HEK293 (cell line): Measurements from ENCODE around the gene RBM22.

Experiments used
- HOXC10 ChIP-seq: sonication (generic); formaldehyde crosslinking; IDR thresholded peaks from 2 replicates; pipeline ENCODE4 v1.8.1; 2023; ENCODE audit warnings: mild to moderate bottlenecking, missing genetic modification reagents
- KLF10 ChIP-seq: fragments of 450-650 bp; IDR thresholded peaks from 2 replicates; pipeline ENCODE4 v1.5.1; 2018; ENCODE audit warnings: missing biosample characterization, mild to moderate bottlenecking, missing genetic modification characterization
- MYNN ChIP-seq: fragments of 450-650 bp; formaldehyde crosslinking; IDR thresholded peaks from 2 replicates; pipeline ENCODE4 v1.5.1; 2016; ENCODE audit warnings: missing biosample characterization, missing genetic modification characterization, borderline replicate concordance
- ZNF274 ChIP-seq, 2 experiments: fragments of 200-500 bp in 1 of 2; fragments of 450-650 bp in 1 of 2; sonication (Bioruptor generic) in 1 of 2; formaldehyde crosslinking in 1 of 2; IDR thresholded peaks; 2 replicates each; pipeline versions ENCODE4 v1.5.1 to v1.6.1; 2014 to 2016; ENCODE audit warnings: borderline replicate concordance in 1 of 2, inconsistent platforms in 1 of 2, low read length in 1 of 2, missing biosample characterization in 1 of 2, missing genetic modification characterization in 1 of 2
- ZNF529 ChIP-seq: fragments of 450-650 bp; formaldehyde crosslinking; IDR thresholded peaks from 2 replicates; pipeline ENCODE4 v1.5.1; 2017; ENCODE audit warnings: missing genetic modification characterization, missing biosample characterization; ENCODE audit not compliant: insufficient replicate concordance
- ZNF548 ChIP-seq: fragments of 450-650 bp; formaldehyde crosslinking; IDR thresholded peaks from 2 replicates; pipeline ENCODE4 v1.5.1; 2016; ENCODE audit warnings: missing biosample characterization, missing genetic modification characterization
- ZNF629 ChIP-seq: fragments of 450-650 bp; formaldehyde crosslinking; IDR thresholded peaks from 2 replicates; pipeline ENCODE4 v1.5.1; 2017; ENCODE audit warnings: missing biosample characterization, missing genetic modification characterization
- ZNF658 ChIP-seq: fragments of 450-650 bp; formaldehyde crosslinking; IDR thresholded peaks from 2 replicates; pipeline ENCODE4; 2016; ENCODE audit warnings: missing biosample characterization, missing genetic modification characterization
- TF ChIP-seq, protein P1 (sequence below): fragments of 450-650 bp; formaldehyde crosslinking; IDR thresholded peaks from 2 replicates; pipeline ENCODE4 v1.5.1; 2016; ENCODE audit warnings: missing biosample characterization, missing genetic modification characterization
- TF ChIP-seq, protein P2 (sequence below): fragments of 450-650 bp; formaldehyde crosslinking; IDR thresholded peaks from 2 replicates; pipeline ENCODE4 v1.5.1; 2016; ENCODE audit warnings: missing biosample characterization, missing genetic modification characterization
- TF ChIP-seq, protein P3 (sequence below): fragments of 450-650 bp; formaldehyde crosslinking; IDR thresholded peaks from 2 replicates; pipeline ENCODE4 v1.5.1; 2016; ENCODE audit warnings: missing biosample characterization, missing genetic modification characterization
- TF ChIP-seq, protein P4 (sequence below): fragments of 450-650 bp; formaldehyde crosslinking; IDR thresholded peaks from 2 replicates; pipeline ENCODE4 v1.5.1; 2016; ENCODE audit warnings: missing biosample characterization, missing genetic modification characterization, low read depth
- TF ChIP-seq, protein P5 (sequence below): fragments of 450-650 bp; formaldehyde crosslinking; IDR thresholded peaks from 2 replicates; pipeline ENCODE4 v1.5.1; 2016; ENCODE audit warnings: missing biosample characterization, missing genetic modification characterization, borderline replicate concordance

DNA sequence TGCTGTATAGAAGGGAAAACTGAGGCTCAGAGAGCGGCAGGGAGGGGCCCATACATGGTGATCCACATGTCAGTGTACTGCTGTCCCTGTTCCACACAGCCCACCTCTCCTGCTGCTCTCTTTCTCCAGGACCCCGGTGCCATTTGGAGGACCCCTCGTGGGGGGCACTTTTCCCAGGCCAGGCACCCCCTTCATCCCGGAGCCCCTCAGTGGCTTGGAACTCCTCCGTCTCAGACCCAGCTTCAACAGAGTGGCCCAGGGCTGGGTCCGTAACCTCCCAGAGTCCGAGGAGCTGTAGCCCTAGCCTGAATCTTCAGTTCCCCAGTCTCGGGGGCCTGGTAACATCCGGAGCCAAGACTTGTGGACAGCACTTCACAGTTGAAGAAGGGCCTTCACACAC is 24.3 kb downstream of the RBM22 start:
- TF ChIP-seq, protein P1, sequence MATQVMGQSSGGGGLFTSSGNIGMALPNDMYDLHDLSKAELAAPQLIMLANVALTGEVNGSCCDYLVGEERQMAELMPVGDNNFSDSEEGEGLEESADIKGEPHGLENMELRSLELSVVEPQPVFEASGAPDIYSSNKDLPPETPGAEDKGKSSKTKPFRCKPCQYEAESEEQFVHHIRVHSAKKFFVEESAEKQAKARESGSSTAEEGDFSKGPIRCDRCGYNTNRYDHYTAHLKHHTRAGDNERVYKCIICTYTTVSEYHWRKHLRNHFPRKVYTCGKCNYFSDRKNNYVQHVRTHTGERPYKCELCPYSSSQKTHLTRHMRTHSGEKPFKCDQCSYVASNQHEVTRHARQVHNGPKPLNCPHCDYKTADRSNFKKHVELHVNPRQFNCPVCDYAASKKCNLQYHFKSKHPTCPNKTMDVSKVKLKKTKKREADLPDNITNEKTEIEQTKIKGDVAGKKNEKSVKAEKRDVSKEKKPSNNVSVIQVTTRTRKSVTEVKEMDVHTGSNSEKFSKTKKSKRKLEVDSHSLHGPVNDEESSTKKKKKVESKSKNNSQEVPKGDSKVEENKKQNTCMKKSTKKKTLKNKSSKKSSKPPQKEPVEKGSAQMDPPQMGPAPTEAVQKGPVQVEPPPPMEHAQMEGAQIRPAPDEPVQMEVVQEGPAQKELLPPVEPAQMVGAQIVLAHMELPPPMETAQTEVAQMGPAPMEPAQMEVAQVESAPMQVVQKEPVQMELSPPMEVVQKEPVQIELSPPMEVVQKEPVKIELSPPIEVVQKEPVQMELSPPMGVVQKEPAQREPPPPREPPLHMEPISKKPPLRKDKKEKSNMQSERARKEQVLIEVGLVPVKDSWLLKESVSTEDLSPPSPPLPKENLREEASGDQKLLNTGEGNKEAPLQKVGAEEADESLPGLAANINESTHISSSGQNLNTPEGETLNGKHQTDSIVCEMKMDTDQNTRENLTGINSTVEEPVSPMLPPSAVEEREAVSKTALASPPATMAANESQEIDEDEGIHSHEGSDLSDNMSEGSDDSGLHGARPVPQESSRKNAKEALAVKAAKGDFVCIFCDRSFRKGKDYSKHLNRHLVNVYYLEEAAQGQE = no peak
- TF ChIP-seq, protein P2, sequence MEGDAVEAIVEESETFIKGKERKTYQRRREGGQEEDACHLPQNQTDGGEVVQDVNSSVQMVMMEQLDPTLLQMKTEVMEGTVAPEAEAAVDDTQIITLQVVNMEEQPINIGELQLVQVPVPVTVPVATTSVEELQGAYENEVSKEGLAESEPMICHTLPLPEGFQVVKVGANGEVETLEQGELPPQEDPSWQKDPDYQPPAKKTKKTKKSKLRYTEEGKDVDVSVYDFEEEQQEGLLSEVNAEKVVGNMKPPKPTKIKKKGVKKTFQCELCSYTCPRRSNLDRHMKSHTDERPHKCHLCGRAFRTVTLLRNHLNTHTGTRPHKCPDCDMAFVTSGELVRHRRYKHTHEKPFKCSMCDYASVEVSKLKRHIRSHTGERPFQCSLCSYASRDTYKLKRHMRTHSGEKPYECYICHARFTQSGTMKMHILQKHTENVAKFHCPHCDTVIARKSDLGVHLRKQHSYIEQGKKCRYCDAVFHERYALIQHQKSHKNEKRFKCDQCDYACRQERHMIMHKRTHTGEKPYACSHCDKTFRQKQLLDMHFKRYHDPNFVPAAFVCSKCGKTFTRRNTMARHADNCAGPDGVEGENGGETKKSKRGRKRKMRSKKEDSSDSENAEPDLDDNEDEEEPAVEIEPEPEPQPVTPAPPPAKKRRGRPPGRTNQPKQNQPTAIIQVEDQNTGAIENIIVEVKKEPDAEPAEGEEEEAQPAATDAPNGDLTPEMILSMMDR (tag by site-specific recombination) = no peak
- TF ChIP-seq MYNN (no peak), ZNF629 (tag by site-specific recombination) (no peak), HOXC10 (CRISPR knock-in tag) (no peak), ZNF658 (tag by site-specific recombination) (no peak), ZNF529 (tag by site-specific recombination) (no peak), ZNF548 (tag by site-specific recombination) (no peak), KLF10 (no peak), ZNF274 (IDR thresholded peaks at IDR 0.05; ENCODE audit: low read length) (no peak), ZNF274 (tag by site-specific recombination; IDR thresholded peaks at IDR 0.05; ENCODE audit: borderline replicate concordance) (no peak)
- TF ChIP-seq, protein P3, sequence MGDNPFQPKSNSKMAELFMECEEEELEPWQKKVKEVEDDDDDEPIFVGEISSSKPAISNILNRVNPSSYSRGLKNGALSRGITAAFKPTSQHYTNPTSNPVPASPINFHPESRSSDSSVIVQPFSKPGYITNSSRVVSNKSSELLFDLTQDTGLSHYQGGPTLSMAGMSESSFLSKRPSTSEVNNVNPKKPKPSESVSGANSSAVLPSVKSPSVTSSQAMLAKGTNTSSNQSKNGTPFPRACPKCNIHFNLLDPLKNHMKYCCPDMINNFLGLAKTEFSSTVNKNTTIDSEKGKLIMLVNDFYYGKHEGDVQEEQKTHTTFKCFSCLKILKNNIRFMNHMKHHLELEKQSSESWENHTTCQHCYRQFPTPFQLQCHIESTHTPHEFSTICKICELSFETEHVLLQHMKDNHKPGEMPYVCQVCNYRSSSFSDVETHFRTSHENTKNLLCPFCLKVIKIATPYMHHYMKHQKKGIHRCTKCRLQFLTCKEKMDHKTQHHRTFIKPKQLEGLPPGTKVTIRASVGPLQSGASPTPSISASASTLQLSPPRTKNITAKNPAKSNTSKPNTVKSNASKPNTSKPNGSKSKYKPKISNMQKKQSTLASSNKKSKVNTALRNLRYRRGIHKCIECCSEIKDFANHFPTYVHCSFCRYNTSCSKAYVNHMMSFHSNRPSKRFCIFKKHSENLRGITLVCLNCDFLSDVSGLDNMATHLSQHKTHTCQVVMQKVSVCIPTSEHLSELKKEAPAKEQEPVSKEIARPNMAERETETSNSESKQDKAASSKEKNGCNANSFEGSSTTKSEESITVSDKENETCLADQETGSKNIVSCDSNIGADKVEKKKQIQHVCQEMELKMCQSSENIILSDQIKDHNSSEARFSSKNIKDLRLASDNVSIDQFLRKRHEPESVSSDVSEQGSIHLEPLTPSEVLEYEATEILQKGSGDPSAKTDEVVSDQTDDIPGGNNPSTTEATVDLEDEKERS (tag by site-specific recombination) = no peak
- TF ChIP-seq, protein P4, sequence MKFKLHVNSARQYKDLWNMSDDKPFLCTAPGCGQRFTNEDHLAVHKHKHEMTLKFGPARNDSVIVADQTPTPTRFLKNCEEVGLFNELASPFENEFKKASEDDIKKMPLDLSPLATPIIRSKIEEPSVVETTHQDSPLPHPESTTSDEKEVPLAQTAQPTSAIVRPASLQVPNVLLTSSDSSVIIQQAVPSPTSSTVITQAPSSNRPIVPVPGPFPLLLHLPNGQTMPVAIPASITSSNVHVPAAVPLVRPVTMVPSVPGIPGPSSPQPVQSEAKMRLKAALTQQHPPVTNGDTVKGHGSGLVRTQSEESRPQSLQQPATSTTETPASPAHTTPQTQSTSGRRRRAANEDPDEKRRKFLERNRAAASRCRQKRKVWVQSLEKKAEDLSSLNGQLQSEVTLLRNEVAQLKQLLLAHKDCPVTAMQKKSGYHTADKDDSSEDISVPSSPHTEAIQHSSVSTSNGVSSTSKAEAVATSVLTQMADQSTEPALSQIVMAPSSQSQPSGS (tag by site-specific recombination) = no peak
- TF ChIP-seq, protein P5, sequence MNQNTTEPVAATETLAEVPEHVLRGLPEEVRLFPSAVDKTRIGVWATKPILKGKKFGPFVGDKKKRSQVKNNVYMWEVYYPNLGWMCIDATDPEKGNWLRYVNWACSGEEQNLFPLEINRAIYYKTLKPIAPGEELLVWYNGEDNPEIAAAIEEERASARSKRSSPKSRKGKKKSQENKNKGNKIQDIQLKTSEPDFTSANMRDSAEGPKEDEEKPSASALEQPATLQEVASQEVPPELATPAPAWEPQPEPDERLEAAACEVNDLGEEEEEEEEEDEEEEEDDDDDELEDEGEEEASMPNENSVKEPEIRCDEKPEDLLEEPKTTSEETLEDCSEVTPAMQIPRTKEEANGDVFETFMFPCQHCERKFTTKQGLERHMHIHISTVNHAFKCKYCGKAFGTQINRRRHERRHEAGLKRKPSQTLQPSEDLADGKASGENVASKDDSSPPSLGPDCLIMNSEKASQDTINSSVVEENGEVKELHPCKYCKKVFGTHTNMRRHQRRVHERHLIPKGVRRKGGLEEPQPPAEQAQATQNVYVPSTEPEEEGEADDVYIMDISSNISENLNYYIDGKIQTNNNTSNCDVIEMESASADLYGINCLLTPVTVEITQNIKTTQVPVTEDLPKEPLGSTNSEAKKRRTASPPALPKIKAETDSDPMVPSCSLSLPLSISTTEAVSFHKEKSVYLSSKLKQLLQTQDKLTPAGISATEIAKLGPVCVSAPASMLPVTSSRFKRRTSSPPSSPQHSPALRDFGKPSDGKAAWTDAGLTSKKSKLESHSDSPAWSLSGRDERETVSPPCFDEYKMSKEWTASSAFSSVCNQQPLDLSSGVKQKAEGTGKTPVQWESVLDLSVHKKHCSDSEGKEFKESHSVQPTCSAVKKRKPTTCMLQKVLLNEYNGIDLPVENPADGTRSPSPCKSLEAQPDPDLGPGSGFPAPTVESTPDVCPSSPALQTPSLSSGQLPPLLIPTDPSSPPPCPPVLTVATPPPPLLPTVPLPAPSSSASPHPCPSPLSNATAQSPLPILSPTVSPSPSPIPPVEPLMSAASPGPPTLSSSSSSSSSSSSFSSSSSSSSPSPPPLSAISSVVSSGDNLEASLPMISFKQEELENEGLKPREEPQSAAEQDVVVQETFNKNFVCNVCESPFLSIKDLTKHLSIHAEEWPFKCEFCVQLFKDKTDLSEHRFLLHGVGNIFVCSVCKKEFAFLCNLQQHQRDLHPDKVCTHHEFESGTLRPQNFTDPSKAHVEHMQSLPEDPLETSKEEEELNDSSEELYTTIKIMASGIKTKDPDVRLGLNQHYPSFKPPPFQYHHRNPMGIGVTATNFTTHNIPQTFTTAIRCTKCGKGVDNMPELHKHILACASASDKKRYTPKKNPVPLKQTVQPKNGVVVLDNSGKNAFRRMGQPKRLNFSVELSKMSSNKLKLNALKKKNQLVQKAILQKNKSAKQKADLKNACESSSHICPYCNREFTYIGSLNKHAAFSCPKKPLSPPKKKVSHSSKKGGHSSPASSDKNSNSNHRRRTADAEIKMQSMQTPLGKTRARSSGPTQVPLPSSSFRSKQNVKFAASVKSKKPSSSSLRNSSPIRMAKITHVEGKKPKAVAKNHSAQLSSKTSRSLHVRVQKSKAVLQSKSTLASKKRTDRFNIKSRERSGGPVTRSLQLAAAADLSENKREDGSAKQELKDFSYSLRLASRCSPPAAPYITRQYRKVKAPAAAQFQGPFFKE (tag by site-specific recombination) = no peak
